ENCODE measurements around the gene CHL1.

DNA sequence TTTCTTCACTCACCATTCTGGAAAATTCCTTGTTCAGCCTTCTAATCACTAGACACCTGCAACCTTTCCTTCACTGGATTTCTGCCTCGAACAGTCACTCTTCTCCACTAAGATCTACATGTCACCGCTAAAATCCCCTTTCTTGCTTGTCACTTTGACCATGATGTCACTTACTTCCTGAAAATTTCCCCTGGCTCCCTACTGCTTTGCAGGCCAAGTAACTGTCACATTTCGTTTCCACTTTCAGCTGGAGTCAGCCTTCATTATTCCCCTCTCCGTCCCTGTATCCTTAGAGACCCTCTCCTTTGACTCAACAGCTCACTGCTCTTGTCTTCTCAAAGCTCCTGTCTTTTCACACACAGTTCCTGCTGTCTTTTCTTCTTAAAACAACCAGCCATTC, 15.9 kb downstream of the CHL1 start:
- TF ChIP-seq EZH2 (IDR thresholded peaks at IDR 0.05; ENCODE audit: insufficient read depth, poor library complexity, severe bottlenecking) (no peak), EZH2phosphoT487 (IDR thresholded peaks at IDR 0.05; ENCODE audit: insufficient read depth, low read depth) (no peak)
